GM12878 (cell line): ENCODE measurements around the gene WDR86. TPM values are rescaled to one million over a fixed set of nuclear protein-coding genes. Genes with fewer than 3 reads are reported as not detected.

Source experiments
- ATAC-seq: fragments of 200-7000 bp; cut with Tn5 transposase; 3 replicates; pipeline ENCODE4 v1.9.1; 2020; ENCODE audit warnings: mild to moderate bottlenecking, moderate library complexity
- BruUV-seq: library from RNA; stranded (reverse); fragments of 400-500 nt; replicated peaks from 2 replicates; lab custom pipeline; 2021; lab: Mats Ljungman, UMichigan
- CTCF ChIA-PET: fragments of 300-600 bp; sonication (Branson Sonifier 250); formaldehyde crosslinking; extraction: SDS; loops from one replicate; lab custom pipeline; 2021; ENCODE audit warnings: inconsistent platforms; lab: Yijun Ruan, JAX
- POLR2A ChIA-PET: fragments of 350-600 bp; formaldehyde crosslinking; extraction: SDS; loops from one replicate; lab custom pipeline; 2021; ENCODE audit warnings: inconsistent platforms; lab: Charles Lee
- RAD21 ChIA-PET: fragments of 300-600 bp; sonication (Branson Sonifier 250); formaldehyde crosslinking; loops from one replicate; lab custom pipeline; 2023; ENCODE audit warnings: antibody characterized with exemption; ENCODE audit not compliant: unreplicated experiment; lab: Charles Lee
- SMC1A ChIA-PET: fragments of 300-600 bp; sonication (Branson Sonifier 250); formaldehyde crosslinking; loops from one replicate; lab custom pipeline; 2023; ENCODE audit not compliant: unreplicated experiment, uncharacterized antibody; lab: Charles Lee
- DNase-seq: peaks from one replicate; pipeline ENCODE4 v3.0.0-alpha.2; 2011; ENCODE audit warnings: low read depth, low spot score
- FAIRE-seq: peaks from 3 replicates; lab custom pipeline; 2011; peaks lifted over from hg19 to GRCh38; lab: Jason Lieb, UNC
- H2AFZ ChIP-seq: 2 replicates; pipeline ENCODE4 v1.6.0; 2011; ENCODE audit warnings: low read depth, low read length, control low read depth; ENCODE audit not compliant: control insufficient read depth
- H3K27ac ChIP-seq: 2 replicates; pipeline ENCODE4 v1.5.1; 2011; ENCODE audit warnings: control low read depth; ENCODE audit not compliant: control insufficient read depth, insufficient read depth
- H3K27me3 ChIP-seq, 2 experiments: replicated peaks in 1 of 2; 2 replicates each; pipeline versions ENCODE4 v1.6.0 to v1.6.1; 2011; ENCODE audit warnings: low read length in 1 of 2; ENCODE audit not compliant: control insufficient read depth in 2 of 2, insufficient read depth in 2 of 2
- H3K36me3 ChIP-seq, 2 experiments: 2 replicates each; pipeline ENCODE4 v1.5.1; 2011; ENCODE audit warnings: low read length in 1 of 2; ENCODE audit not compliant: control insufficient read depth in 2 of 2, insufficient read depth in 2 of 2
- H3K4me1 ChIP-seq: 2 replicates; pipeline ENCODE4 v1.6.1; 2011; ENCODE audit warnings: mild to moderate bottlenecking, low read length, moderate library complexity, mixed read lengths; ENCODE audit not compliant: control insufficient read depth, insufficient read depth
- H3K4me2 ChIP-seq: 2 replicates; pipeline ENCODE4 v1.6.0; 2011; ENCODE audit warnings: control low read depth; ENCODE audit not compliant: control insufficient read depth, insufficient read depth
- H3K4me3 ChIP-seq: fragments of 200-600 bp; sonication (generic); 2 replicates; pipeline ENCODE4 v1.5.1; 2016
- H3K79me2 ChIP-seq: 2 replicates; pipeline ENCODE4 v1.6.0; 2011; ENCODE audit warnings: low read length; ENCODE audit not compliant: control insufficient read depth, insufficient read depth
- H3K9ac ChIP-seq: 2 replicates; pipeline ENCODE4 v1.8.0; 2011; ENCODE audit warnings: low read length, control low read depth, mixed read lengths; ENCODE audit not compliant: control insufficient read depth, insufficient read depth
- H3K9me3 ChIP-seq: replicated peaks from 3 replicates; pipeline ENCODE4 v1.5.1; 2011; ENCODE audit warnings: mild to moderate bottlenecking, low read length; ENCODE audit not compliant: control insufficient read depth, insufficient read depth
- H4K20me1 ChIP-seq: 2 replicates; pipeline ENCODE4 v1.6.0; 2011; ENCODE audit not compliant: control insufficient read depth, insufficient read depth
- ATF2 ChIP-seq: IDR thresholded peaks from 2 replicates; pipeline ENCODE4 v1.6.1; 2012; ENCODE audit warnings: low read length, inconsistent platforms
- BCL3 ChIP-seq: IDR thresholded peaks from 2 replicates; pipeline ENCODE4 v1.6.1; 2011; ENCODE audit warnings: borderline replicate concordance, low read depth, mild to moderate bottlenecking, moderate library complexity, low read length; ENCODE audit not compliant: insufficient read depth, poor library complexity, severe bottlenecking
- HDAC2 ChIP-seq: fragments of 200-600 bp; sonication (generic); IDR thresholded peaks from 2 replicates; pipeline ENCODE4 v1.6.1; 2017
- KDM1A ChIP-seq: fragments of 200-600 bp; sonication (generic); IDR thresholded peaks from 2 replicates; pipeline ENCODE4 v1.6.1; 2016; ENCODE audit warnings: borderline replicate concordance
- MYC ChIP-seq: IDR thresholded peaks from 2 replicates; pipeline ENCODE4 v1.6.1; 2011; ENCODE audit warnings: mild to moderate bottlenecking, low read length, moderate library complexity, inconsistent platforms; ENCODE audit not compliant: insufficient read depth, insufficient replicate concordance, insufficient read length, severe bottlenecking
- NFIC ChIP-seq: IDR thresholded peaks from 2 replicates; pipeline ENCODE4 v1.6.1; 2012; ENCODE audit warnings: low read depth, mild to moderate bottlenecking, inconsistent platforms, low read length, moderate library complexity
- SIX5 ChIP-seq: IDR thresholded peaks from 2 replicates; pipeline ENCODE4 v1.6.1; 2011; ENCODE audit warnings: mild to moderate bottlenecking, low read depth, low read length, moderate library complexity; ENCODE audit not compliant: severe bottlenecking
- SMARCA5 ChIP-seq: fragments of 450-650 bp; IDR thresholded peaks from 2 replicates; pipeline ENCODE4 v1.6.1; 2017; ENCODE audit warnings: mild to moderate bottlenecking
- TCF12 ChIP-seq: IDR thresholded peaks from 2 replicates; pipeline ENCODE4 v1.6.1; 2011; ENCODE audit warnings: low read depth, mild to moderate bottlenecking, low read length
- WGBS: methylation state at CpG from one replicate; pipeline ENCODE4 v1.1.6; 2016; ENCODE audit warnings: low lambda C conversion rate; ENCODE audit not compliant: insufficient replicate concordance, insufficient coverage; ENCODE audit errors: missing lambda C conversion rate; 5-methylcytosine and 5-hydroxymethylcytosine counted together
- in situ Hi-C: fragments of 300-500 bp; cut with MboI; formaldehyde crosslinking; loops from 9 replicates; pipeline ENCODE4 v1.14.3; 2018; ENCODE audit warnings: mixed read lengths
- intact Hi-C: fragments of 100-400 bp; cut with micrococcal nuclease; formaldehyde crosslinking; loops from one replicate; pipeline ENCODE4 v1.14.2; 2022; ENCODE audit not compliant: unreplicated experiment
- polyA plus RNA-seq, 11 experiments: library from polyadenylated mRNA; depleted of rRNA in 4 of 11; unstranded in 6 of 11; stranded (reverse) in 5 of 11; fragments of >200 nt; fragmentation: Nextera tagmentation in 4 of 11; fragmentation: Illumina TruSeq in 1 of 11; extraction: Ambion mirVana in 4 of 11; extraction: Trizol in 1 of 11; gene quantifications; 1 replicate in 1 of 11; 2 replicates in 10 of 11; pipeline versions ENCODE4 v1.2.1 to v1.2.3, GENCODE V29; 2011 to 2016; ENCODE audit warnings: inconsistent platforms in 2 of 11, missing spikeins in 2 of 11, low read depth in 1 of 11
- total RNA-seq, 4 experiments: library from RNA; depleted of rRNA in 3 of 4; stranded (reverse); fragments of >200 nt in 3 of 4; fragmentation: Illumina TruSeq in 1 of 4; extraction: Trizol in 1 of 4; gene quantifications; 2 replicates each; pipeline versions ENCODE4 v1.2.1 to v1.2.3, GENCODE V29; 2013 to 2021
- TF ChIP-seq, protein P1 (sequence below), 3 experiments: IDR thresholded peaks in 2 of 3; conservative IDR thresholded peaks in 1 of 3; 2 replicates each; pipeline ENCODE4 v1.5.1; 2011; ENCODE audit warnings: low read depth in 3 of 3, low read length in 3 of 3, mild to moderate bottlenecking in 3 of 3, control low read depth in 2 of 3, moderate library complexity in 2 of 3, inconsistent platforms in 1 of 3, mixed read lengths in 1 of 3; ENCODE audit not compliant: control insufficient read depth in 2 of 3, insufficient read depth in 1 of 3; ENCODE audit errors: extremely low read depth in 1 of 3
- TF ChIP-seq, protein P2 (sequence below): IDR thresholded peaks from 2 replicates; pipeline ENCODE4 v1.6.1; 2012; ENCODE audit warnings: low read depth, low read length, improper control_type of control experiment

The WDR86 gene
- total and polyA plus RNA-seq, 10 of the 15 experiments (the other 5 are each of a cell fraction or from before 2014, with no cell fraction given), result 0.05 to 0.19 (median 0.15) TPM; not detected in 7

DNA sequence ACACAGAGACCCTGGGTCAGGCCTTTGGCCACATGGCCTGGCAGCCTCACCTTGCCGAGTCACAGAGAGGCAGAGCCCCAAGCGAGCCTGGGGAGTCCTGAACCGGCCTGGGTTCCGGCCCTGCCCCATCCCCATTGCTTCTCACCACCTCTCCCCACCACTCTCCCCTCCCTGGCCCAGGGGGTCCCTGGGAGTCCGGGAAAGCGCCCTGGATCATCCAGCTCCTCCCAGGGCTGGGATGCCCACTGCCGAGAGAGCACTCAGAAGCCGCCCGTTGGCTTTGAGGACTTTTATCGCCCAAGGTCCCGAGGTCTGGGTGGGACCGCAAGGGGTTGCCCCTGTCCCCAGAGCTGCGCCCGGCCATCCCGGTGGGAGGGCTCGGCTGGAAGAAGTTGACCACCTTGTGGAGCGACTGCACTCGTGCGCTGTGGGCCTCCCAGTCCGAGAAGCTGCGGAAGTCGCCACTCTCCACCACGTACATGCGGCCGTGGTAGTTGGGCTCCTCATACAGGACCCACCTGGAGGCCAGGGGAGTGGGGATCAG, 22.0 kb upstream of the WDR86 start:
- Histone ChIP-seq H4K20me1 (no peaks in the 10 kb centered on the region), H2AFZ (no peak overlapping the region), H3K4me2 (no peak overlapping the region), H3K36me3 (no peaks in the 10 kb centered on the region), H3K27me3 (no peaks in the 10 kb centered on the region; a peak in 1 of 4 replicates), H3K79me2 (no peaks in the 10 kb centered on the region), H3K27ac (no peak overlapping the region), H3K4me3 (no peak overlapping the region), H3K4me1 (peaks cover 22% of the 10 kb centered on the region), H3K9ac (no peak overlapping the region), H3K9me3 (no peaks in the 10 kb centered on the region)
- intact Hi-C loops (no loop called here), in situ Hi-C loops (no loop called here)
- ATAC-seq (no peak), FAIRE-seq (no peak), DNase-seq (no peak)
- ChIA-PET POLR2A (no interaction called here), CTCF (no interaction called here), RAD21 (interaction anchor here (1.1 kb wide), 1 partner anchor 116 kb away, joined by 3 read pairs; no protein-coding TSS in a partner anchor), SMC1A (no interaction called here)
- BruUV-seq, result no TSS peak
- no peak for TF ChIP-seq BCL3
- no peak for TF ChIP-seq ATF2
- no peak for TF ChIP-seq SIX5
- TF ChIP-seq, protein P1, sequence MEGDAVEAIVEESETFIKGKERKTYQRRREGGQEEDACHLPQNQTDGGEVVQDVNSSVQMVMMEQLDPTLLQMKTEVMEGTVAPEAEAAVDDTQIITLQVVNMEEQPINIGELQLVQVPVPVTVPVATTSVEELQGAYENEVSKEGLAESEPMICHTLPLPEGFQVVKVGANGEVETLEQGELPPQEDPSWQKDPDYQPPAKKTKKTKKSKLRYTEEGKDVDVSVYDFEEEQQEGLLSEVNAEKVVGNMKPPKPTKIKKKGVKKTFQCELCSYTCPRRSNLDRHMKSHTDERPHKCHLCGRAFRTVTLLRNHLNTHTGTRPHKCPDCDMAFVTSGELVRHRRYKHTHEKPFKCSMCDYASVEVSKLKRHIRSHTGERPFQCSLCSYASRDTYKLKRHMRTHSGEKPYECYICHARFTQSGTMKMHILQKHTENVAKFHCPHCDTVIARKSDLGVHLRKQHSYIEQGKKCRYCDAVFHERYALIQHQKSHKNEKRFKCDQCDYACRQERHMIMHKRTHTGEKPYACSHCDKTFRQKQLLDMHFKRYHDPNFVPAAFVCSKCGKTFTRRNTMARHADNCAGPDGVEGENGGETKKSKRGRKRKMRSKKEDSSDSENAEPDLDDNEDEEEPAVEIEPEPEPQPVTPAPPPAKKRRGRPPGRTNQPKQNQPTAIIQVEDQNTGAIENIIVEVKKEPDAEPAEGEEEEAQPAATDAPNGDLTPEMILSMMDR (IDR thresholded peaks at IDR 0.05 in 2 of 3, conservative IDR thresholded peaks at IDR 0.05 in 1 of 3; ENCODE audit: control insufficient read depth in 2 of 3, extremely low read depth in 1 of 3, insufficient read depth in 1 of 3, low read depth in 3 of 3, low read length in 3 of 3), result no peak
- TF ChIP-seq NFIC, result no peak
- no peak for TF ChIP-seq TCF12
- TF ChIP-seq, protein P2, sequence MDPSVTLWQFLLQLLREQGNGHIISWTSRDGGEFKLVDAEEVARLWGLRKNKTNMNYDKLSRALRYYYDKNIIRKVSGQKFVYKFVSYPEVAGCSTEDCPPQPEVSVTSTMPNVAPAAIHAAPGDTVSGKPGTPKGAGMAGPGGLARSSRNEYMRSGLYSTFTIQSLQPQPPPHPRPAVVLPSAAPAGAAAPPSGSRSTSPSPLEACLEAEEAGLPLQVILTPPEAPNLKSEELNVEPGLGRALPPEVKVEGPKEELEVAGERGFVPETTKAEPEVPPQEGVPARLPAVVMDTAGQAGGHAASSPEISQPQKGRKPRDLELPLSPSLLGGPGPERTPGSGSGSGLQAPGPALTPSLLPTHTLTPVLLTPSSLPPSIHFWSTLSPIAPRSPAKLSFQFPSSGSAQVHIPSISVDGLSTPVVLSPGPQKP, result no peak
- no peak for TF ChIP-seq KDM1A
- no peak for TF ChIP-seq MYC
- no peak for TF ChIP-seq HDAC2
- no peak for TF ChIP-seq SMARCA5
- 89% methylated on average over 25 of the region's 25 CpGs for WGBS
